ENCODE measurements around the gene PML. TPM values are rescaled to one million over a fixed set of nuclear protein-coding genes. Genes with fewer than 3 reads are reported as not detected.

The PML gene, protein sequence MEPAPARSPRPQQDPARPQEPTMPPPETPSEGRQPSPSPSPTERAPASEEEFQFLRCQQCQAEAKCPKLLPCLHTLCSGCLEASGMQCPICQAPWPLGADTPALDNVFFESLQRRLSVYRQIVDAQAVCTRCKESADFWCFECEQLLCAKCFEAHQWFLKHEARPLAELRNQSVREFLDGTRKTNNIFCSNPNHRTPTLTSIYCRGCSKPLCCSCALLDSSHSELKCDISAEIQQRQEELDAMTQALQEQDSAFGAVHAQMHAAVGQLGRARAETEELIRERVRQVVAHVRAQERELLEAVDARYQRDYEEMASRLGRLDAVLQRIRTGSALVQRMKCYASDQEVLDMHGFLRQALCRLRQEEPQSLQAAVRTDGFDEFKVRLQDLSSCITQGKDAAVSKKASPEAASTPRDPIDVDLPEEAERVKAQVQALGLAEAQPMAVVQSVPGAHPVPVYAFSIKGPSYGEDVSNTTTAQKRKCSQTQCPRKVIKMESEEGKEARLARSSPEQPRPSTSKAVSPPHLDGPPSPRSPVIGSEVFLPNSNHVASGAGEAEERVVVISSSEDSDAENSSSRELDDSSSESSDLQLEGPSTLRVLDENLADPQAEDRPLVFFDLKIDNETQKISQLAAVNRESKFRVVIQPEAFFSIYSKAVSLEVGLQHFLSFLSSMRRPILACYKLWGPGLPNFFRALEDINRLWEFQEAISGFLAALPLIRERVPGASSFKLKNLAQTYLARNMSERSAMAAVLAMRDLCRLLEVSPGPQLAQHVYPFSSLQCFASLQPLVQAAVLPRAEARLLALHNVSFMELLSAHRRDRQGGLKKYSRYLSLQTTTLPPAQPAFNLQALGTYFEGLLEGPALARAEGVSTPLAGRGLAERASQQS
- 10.9 and 20.4 TPM in 2 replicates for total RNA-seq (ENCODE audit: low replicate concordance)

DNA sequence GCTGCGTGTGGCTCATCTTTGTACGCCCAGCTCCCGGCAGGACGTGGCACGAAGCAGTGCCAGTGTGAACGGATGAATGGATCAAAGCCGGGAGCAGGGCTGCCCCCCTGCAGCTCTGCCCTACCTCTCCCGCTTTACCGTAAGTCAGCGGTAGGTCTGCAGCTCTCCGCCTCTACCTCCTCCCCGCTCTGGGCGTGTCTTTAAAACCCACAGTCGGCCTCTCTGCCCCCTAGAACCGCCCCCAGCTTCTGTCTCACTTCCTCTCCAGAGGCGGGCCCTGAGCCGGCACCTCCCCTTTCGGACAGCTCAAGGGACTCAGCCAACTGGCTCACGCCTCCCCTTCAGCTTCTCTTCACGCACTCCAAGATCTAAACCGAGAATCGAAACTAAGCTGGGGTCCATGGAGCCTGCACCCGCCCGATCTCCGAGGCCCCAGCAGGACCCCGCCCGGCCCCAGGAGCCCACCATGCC is at the start of gene PML:
Gene PML, plus strand, starts transcription at position 304 of the 471 bp plus-strand sequence. Its CDS starts 97 bp downstream, at position 401.

DNA sequence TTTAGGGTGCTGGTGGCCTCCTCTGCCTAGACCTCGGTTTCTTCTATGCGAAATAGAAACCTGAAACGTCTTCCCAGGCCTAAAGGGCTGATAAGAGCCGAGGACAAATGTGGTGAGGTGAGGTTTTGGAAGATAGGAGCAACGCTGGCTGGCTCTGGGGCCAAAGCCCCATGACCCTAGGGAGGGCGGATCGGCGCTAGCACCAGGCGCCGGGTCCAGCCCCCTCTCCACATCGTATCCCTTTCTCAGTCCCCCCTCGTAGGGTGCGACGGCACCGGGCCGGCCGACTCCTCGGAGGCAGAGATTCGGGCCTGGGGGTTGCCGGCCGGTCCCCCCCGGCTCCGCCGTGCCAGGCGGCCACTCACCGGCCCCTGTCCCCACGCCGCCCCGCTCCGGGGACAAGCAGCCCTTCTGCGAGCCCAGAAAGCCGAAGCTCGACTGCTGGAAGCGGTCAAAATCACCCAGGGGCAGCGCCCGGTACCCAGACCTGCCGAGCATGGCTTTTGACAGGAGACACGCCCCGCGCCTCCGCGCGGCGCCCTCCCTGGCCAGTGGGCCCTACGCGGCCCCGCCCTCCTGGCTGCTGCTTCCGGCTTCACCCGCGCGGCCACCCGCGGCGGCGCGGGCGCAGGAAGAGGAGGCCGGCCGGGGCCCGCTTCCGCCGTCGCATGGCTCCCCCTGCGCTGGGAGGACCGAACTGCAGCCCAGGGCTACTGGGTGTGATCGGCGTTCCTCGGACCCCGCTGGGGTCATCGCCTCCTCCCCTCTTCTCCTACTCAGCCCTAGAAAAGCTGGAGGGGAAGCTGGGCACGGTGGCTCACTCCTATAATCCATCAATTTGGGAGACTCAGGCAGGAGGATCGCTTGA is 2.6 kb upstream of the PML start, which contains the start of gene STOML1:
Gene STOML1, minus strand, starts transcription at position 570 of the 868 bp plus-strand sequence. Its CDS starts 72 bp downstream, at position 498.

DNA sequence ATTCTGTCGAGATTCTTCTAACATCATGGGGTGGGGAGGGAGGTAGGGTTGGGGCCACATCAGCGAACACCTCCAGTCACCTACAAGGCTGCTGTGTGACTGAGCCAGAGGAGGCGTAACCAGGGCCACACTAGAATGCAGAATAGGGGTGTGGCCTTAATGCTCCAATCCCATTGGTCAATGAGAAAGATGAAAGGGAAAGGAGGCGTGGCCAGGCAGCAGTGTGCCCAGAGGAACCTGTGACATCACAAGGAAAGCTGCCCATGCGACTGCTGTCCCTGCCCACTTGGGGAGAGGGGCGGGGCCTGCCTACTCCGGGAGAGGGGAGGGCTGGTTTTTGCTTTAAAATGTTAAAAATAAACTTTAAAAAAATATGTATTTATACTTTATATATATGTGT is 87.9 kb downstream of the PML start, which contains the start of gene GOLGA6A:
Gene GOLGA6A, minus strand, starts transcription at position 101 of the 400 bp plus-strand sequence. Its CDS starts 41 bp downstream, at position 60.

Other genes starting within 250 kb of the PML start
- gene INSYN1, start 241.4 kb upstream of the PML start, total RNA-seq (ENCODE audit: low replicate concordance), result 0.45 and 20.1 TPM in 2 replicates
- not detected in 2 replicates for gene TBC1D21, start 121.2 kb upstream of the PML start, total RNA-seq (ENCODE audit: low replicate concordance)
- gene LOXL1, start 68.3 kb upstream of the PML start, total RNA-seq (ENCODE audit: low replicate concordance), result 126 and 130 TPM in 2 replicates
- 7.8 and 18.5 TPM in 2 replicates for gene STOML1, start 2.4 kb upstream of the PML start, total RNA-seq (ENCODE audit: low replicate concordance)
- not detected in 2 replicates for gene GOLGA6A, start 87.8 kb downstream of the PML start, total RNA-seq (ENCODE audit: low replicate concordance)
- 0.08 TPM in 1 of 2 replicates, not detected in the other for gene ISLR2, start 135.9 kb downstream of the PML start, total RNA-seq (ENCODE audit: low replicate concordance)
- 44.8 and 87.3 TPM in 2 replicates for gene ISLR, start 179.0 kb downstream of the PML start, total RNA-seq (ENCODE audit: low replicate concordance)
- gene STRA6, start 208.1 kb downstream of the PML start, total RNA-seq (ENCODE audit: low replicate concordance), result 26.2 TPM in 1 of 2 replicates, not detected in the other
- 0.60 TPM in 1 of 2 replicates, not detected in the other for gene CCDC33, start 241.6 kb downstream of the PML start, total RNA-seq (ENCODE audit: low replicate concordance)

Data from smooth muscle cell of the coronary artery (primary cell).